Measurements from ENCODE around the gene PTPN3.

Gene PTPN3

DNA sequence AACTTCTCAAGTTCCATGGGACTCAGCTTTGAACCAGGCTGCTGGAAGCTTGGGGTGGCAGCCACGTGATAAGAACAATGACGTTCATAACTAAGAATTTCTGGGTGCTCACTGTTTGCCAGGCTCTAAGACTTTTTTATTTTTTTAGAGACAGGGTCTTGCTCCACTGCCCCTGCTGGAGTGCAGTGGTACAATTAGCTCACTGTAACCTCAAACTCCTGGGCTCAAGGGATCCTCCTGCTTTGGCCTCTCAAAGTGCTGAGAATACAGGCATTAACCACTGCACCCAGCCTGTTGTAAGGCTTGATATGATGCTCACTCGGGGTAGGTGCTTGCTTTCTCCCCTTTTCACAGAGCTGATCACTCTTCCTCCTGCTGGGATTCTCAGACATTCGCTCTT is 38.7 kb downstream of the PTPN3 start:
- DNase-seq (ENCODE audit: low spot score): no peak
- Histone ChIP-seq H3K4me3 (no peak overlapping the region), H3K27ac (no peak overlapping the region)
- TF ChIP-seq, protein P1, sequence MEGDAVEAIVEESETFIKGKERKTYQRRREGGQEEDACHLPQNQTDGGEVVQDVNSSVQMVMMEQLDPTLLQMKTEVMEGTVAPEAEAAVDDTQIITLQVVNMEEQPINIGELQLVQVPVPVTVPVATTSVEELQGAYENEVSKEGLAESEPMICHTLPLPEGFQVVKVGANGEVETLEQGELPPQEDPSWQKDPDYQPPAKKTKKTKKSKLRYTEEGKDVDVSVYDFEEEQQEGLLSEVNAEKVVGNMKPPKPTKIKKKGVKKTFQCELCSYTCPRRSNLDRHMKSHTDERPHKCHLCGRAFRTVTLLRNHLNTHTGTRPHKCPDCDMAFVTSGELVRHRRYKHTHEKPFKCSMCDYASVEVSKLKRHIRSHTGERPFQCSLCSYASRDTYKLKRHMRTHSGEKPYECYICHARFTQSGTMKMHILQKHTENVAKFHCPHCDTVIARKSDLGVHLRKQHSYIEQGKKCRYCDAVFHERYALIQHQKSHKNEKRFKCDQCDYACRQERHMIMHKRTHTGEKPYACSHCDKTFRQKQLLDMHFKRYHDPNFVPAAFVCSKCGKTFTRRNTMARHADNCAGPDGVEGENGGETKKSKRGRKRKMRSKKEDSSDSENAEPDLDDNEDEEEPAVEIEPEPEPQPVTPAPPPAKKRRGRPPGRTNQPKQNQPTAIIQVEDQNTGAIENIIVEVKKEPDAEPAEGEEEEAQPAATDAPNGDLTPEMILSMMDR (IDR thresholded peaks at IDR 0.05): no peak

DNA sequence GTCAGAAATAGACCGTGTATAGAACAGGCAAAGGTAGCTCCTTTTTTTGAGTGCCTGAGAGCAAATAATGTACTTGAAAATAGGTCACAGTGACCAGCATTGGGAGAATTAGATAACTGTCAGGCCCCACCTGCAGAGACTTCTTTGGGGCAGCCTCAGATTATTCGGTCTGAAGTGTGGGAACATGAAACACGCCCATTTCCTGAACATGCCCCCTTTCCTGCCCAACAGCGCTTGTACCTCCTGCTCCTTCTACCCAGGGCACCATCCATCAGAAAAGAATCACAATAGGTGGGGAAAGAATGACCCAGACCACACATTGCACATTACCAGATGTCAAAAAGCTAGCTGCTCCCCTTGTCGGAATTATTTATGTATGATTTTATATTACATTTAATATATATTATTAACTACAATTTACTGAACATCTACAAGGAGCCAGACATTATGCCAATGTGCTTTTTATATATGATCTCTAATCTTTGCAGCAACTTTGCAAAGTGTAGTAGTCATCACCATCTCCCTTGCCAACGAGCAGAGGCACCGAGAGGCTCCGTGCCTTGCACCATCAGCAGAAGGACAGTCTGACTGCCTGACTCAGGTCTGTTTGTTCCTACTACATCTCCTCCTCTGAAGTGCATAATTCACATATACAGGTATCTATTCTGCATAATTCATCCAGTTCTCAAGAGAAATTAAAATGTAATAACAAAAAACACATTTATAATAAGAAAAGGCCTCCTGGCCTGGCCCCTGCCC is 39.5 kb downstream of the PTPN3 start:
- no peak overlapping the region for H3K4me3 ChIP-seq
- H3K27ac ChIP-seq: no peak overlapping the region

DNA sequence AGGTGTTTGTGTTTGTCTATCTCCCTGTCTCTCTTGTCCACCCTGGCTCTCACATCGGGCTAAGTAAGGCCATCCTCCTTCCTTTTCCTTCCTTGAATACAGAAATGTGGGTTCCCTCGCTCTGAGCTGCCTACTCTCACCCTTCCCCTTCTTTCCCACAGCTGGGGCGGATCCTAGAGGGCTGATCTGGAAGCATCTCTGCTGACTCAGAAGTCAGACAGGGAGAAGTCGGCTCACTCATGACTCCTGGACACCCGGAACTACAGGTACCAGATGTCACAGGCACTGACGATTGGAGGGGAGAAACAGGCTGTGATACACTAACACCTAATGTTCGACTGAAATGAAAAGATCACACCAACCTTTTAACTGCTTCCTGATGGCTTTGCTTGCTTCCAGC is 41.3 kb downstream of the PTPN3 start:
- TF ChIP-seq, protein P1 (IDR thresholded peaks at IDR 0.05): no peak
- Histone ChIP-seq H3K4me3 (no peak overlapping the region), H3K27ac (no peak overlapping the region)
- DNase-seq (ENCODE audit: low spot score): no peak

More for the DNA sequence above, 39.5 kb downstream of the PTPN3 start:
- no peak for DNase-seq (ENCODE audit: low spot score)
- TF ChIP-seq, protein P1 (IDR thresholded peaks at IDR 0.05): no peak

DNA sequence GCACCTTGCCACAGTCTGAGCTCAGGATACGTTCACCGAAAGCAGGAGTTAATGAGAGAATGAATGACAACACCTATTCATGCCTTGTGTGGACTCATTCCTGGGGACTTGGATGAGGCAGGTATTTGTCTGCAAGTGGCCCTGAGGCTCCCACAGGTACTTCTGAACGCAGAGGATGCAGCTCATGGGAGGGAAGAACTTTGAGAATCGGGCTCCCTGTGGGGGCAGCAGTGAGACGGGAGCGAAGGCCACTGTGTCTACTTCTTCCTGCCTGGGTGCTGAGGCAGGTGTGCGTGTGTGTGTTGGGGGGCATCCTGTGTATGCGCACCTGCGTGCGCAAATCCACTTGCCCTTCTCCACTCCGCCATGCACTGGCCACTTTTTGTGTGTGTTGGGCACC is 42.2 kb downstream of the PTPN3 start:
- Histone ChIP-seq H3K4me3 (no peak overlapping the region), H3K27ac (no peak overlapping the region)
- TF ChIP-seq, protein P1 (IDR thresholded peaks at IDR 0.05): no peak
- no peak for DNase-seq (ENCODE audit: low spot score)

DNA sequence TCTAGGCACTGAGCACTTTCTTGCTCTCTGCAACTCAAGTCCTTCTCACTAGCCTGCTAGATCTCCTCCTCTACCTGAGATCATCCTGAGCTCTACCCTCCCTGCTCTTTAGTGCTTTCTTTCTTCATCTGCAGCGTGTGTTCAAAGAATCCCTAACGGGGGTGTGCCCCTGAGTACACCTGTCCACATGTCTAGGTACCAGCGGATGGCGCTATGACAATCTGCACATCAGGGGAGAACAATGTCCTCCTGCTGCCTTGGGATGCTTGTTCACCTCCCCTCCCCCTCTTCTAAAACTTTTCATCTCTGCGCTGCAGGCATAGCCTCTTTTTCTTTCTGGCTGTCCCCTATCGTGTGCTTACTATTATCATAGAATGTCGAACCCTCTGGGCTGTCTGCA is 42.7 kb downstream of the PTPN3 start:
- TF ChIP-seq, protein P1 (IDR thresholded peaks at IDR 0.05): no peak
- DNase-seq (ENCODE audit: low spot score): no peak
- Histone ChIP-seq H3K27ac (no peak overlapping the region), H3K4me3 (no peak overlapping the region)

DNA sequence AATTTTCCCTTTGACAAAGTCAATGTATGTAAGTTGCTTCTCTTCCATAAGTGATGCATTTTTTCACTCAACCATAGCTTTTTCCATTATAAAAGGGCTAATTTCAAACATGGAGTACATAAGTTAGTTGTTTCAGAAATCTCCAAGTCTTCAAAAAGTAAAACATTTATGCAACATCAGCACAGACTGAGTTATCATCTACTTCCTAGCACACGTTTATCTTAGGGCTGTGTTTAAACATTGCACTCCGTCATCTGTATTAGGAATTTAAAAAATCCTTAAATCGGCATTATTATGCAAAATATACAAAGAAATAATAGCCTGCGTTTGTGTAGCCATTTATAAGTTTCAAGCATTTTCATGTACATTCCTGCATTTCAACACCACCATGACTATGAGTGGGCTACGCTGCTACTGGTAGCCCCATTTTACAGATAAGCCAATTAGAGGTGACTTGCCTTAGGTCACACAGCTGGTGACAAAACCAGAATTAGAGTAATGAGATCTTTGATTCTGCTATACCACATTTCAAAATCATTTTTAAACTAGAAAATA is 43.4 kb downstream of the PTPN3 start:
- no peak for DNase-seq (ENCODE audit: low spot score)
- no peak overlapping the region for H3K4me3 ChIP-seq
- TF ChIP-seq, protein P1 (IDR thresholded peaks at IDR 0.05): no peak
- H3K27ac ChIP-seq: no peak overlapping the region

DNA sequence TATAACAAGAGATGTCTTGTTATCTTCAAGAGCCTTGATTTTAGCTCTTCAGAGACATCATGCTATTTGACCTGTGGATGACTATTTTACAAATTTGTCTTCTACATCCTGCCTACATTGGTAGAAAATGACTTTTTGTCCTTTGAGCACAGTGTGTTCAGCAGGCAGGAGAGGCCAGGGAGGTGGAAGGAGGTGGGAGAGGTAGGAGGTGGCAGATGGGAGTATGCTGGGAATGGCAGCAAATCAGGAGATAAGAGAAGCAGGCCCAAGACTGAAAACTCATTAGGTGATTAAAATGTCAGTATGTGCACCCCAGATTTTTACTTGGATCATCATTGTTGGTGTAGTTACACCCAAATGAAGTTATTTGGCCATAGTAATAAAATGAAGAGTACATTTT is 44.1 kb downstream of the PTPN3 start:
- Histone ChIP-seq H3K4me3 (no peak overlapping the region), H3K27ac (no peak overlapping the region)
- no peak for DNase-seq (ENCODE audit: low spot score)
- TF ChIP-seq, protein P1 (IDR thresholded peaks at IDR 0.05): no peak

Measured in coronary artery (tissue), 2 donors.